Measurements from ENCODE around the gene CD3D.

- TF ChIP-seq CTCF (IDR thresholded peaks at IDR 0.05) (no peak), POLR2A (IDR thresholded peaks at IDR 0.05) (no peak)
These were observed 53.1 kb downstream of the CD3D start for GRCh38 chr11:118289401-118289800.
